HepG2 (cell line): ENCODE measurements around the gene RAB20. TPM values are rescaled to one million over a fixed set of nuclear protein-coding genes. Genes with fewer than 3 reads are reported as not detected.

Source experiments
- ARHGAP35 ChIP-seq: sonication (generic); formaldehyde crosslinking; IDR thresholded peaks from 2 replicates; pipeline ENCODE4 v1.9.0; 2022; ENCODE audit warnings: mild to moderate bottlenecking, inconsistent platforms, moderate library complexity, missing genetic modification reagents, borderline replicate concordance
- DDIT3 ChIP-seq: sonication (generic); formaldehyde crosslinking; IDR thresholded peaks from 2 replicates; pipeline ENCODE4 v1.4.0; 2020; ENCODE audit warnings: mild to moderate bottlenecking, missing genetic modification reagents
- HDAC2 ChIP-seq: sonication (generic); formaldehyde crosslinking; IDR thresholded peaks from 2 replicates; pipeline ENCODE4 v1.4.0; 2020; ENCODE audit warnings: missing genetic modification reagents
- MEF2D ChIP-seq: sonication (generic); formaldehyde crosslinking; IDR thresholded peaks from 2 replicates; pipeline ENCODE4 v1.5.1; 2020; ENCODE audit warnings: mild to moderate bottlenecking, missing genetic modification reagents
- NCOA1 ChIP-seq: sonication (generic); formaldehyde crosslinking; IDR thresholded peaks from 2 replicates; pipeline ENCODE4 v1.9.0; 2021; ENCODE audit warnings: missing genetic modification reagents
- RNF219 ChIP-seq: sonication (generic); formaldehyde crosslinking; IDR thresholded peaks from 2 replicates; pipeline ENCODE4 v1.5.0; 2020; ENCODE audit warnings: mild to moderate bottlenecking, missing genetic modification reagents
- USF2 ChIP-seq, 2 experiments: sonication (generic) in 1 of 2; formaldehyde crosslinking in 1 of 2; IDR thresholded peaks; 2 replicates each; pipeline versions ENCODE4 v1.5.1 to v1.6.1; 2011 to 2020; ENCODE audit warnings: borderline replicate concordance in 1 of 2, low read depth in 1 of 2, low read length in 1 of 2, mild to moderate bottlenecking in 1 of 2, missing genetic modification reagents in 1 of 2, moderate library complexity in 1 of 2
- ZNF446 ChIP-seq: sonication (generic); formaldehyde crosslinking; IDR thresholded peaks from 2 replicates; pipeline ENCODE4 v1.5.0; 2020; ENCODE audit warnings: mild to moderate bottlenecking, missing genetic modification reagents
- ZNF512 ChIP-seq: sonication (generic); formaldehyde crosslinking; IDR thresholded peaks from 2 replicates; pipeline ENCODE4 v1.4.0; 2020; ENCODE audit warnings: mild to moderate bottlenecking, missing genetic modification reagents
- polyA plus RNA-seq, 8 experiments: library from polyadenylated mRNA; depleted of rRNA in 3 of 8; stranded (reverse) in 7 of 8; unstranded in 1 of 8; fragments of >200 nt; fragmentation: Illumina TruSeq in 4 of 8; extraction: Trizol in 4 of 8; gene quantifications; 2 replicates each; pipeline versions ENCODE4 v1.2.1 to v1.2.3, GENCODE V29; 2011 to 2016; ENCODE audit warnings: low read depth in 4 of 8, missing spikeins in 1 of 8, mixed read lengths in 1 of 8; ENCODE audit not compliant: insufficient read depth in 1 of 8
- total RNA-seq, 5 experiments: library from RNA; depleted of rRNA; stranded (reverse); fragments of >200 nt; fragmentation: Illumina TruSeq; extraction: Trizol; gene quantifications; 2 replicates each; pipeline ENCODE4 v1.2.3, GENCODE V29; 2016; ENCODE audit warnings: low read depth in 1 of 5
- TF ChIP-seq, protein P1 (sequence below): sonication (generic); formaldehyde crosslinking; IDR thresholded peaks from one replicate; pipeline ENCODE4 v1.5.1; 2020; ENCODE audit warnings: mild to moderate bottlenecking, missing genetic modification reagents; ENCODE audit errors: not compliant biosample characterization
- TF ChIP-seq, protein P2 (sequence below): sonication (generic); formaldehyde crosslinking; IDR thresholded peaks from 2 replicates; pipeline ENCODE4 v1.4.0; 2020; ENCODE audit warnings: low read depth, mild to moderate bottlenecking, missing genetic modification reagents

RAB20 gene
- total and polyA plus RNA-seq, 2 of the 13 experiments (the other 11 are each of a cell fraction or from before 2014, with no cell fraction given), result 15.6 to 30.5 TPM

- TF ChIP-seq, protein P1, sequence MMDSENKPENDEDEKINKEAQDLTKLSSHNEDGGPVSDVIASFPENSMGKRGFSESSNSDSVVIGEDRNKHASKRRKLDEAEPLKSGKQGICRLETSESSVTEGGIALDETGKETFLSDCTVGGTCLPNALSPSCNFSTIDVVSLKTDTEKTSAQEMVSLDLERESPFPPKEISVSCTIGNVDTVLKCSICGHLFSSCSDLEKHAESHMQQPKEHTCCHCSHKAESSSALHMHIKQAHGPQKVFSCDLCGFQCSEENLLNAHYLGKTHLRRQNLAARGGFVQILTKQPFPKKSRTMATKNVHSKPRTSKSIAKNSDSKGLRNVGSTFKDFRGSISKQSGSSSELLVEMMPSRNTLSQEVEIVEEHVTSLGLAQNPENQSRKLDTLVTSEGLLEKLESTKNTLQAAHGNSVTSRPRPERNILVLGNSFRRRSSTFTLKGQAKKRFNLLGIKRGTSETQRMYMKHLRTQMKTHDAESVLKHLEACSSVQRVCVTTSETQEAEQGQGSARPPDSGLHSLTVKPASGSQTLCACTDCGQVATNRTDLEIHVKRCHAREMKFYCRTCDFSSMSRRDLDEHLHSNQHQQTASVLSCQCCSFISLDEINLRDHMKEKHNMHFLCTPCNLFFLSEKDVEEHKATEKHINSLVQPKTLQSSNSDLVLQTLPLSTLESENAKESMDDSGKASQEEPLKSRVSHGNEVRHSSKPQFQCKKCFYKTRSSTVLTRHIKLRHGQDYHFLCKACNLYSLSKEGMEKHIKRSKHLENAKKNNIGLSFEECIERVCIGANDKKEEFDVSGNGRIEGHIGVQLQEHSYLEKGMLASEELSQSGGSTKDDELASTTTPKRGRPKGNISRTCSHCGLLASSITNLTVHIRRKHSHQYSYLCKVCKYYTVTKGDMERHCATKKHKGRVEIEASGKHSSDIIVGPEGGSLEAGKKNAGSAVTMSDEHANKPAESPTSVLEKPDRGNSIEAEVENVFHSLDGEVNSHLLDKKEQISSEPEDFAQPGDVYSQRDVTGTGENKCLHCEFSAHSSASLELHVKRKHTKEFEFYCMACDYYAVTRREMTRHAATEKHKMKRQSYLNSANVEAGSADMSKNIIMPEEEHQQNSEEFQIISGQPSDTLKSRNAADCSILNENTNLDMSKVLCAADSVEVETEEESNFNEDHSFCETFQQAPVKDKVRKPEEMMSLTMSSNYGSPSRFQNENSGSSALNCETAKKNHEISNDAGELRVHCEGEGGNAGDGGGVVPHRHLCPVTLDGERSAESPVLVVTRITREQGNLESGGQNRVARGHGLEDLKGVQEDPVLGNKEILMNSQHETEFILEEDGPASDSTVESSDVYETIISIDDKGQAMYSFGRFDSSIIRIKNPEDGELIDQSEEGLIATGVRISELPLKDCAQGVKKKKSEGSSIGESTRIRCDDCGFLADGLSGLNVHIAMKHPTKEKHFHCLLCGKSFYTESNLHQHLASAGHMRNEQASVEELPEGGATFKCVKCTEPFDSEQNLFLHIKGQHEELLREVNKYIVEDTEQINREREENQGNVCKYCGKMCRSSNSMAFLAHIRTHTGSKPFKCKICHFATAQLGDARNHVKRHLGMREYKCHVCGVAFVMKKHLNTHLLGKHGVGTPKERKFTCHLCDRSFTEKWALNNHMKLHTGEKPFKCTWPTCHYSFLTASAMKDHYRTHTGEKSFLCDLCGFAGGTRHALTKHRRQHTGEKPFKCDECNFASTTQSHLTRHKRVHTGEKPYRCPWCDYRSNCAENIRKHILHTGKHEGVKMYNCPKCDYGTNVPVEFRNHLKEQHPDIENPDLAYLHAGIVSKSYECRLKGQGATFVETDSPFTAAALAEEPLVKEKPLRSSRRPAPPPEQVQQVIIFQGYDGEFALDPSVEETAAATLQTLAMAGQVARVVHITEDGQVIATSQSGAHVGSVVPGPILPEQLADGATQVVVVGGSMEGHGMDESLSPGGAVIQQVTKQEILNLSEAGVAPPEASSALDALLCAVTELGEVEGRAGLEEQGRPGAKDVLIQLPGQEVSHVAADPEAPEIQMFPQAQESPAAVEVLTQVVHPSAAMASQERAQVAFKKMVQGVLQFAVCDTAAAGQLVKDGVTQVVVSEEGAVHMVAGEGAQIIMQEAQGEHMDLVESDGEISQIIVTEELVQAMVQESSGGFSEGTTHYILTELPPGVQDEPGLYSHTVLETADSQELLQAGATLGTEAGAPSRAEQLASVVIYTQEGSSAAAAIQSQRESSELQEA (CRISPR knock-in tag), result no peak
- peak; percentile 29; the same call in 1 of the 2 replicates for TF ChIP-seq HDAC2 (CRISPR knock-in tag)
- no peak for TF ChIP-seq DDIT3 (CRISPR knock-in tag)
- no peak for TF ChIP-seq MEF2D (CRISPR knock-in tag)
- no peak for TF ChIP-seq ZNF512 (CRISPR knock-in tag)
- no peak; the same call in 1 of the 2 replicates for TF ChIP-seq RNF219 (CRISPR knock-in tag)
- no peak for TF ChIP-seq ZNF446 (CRISPR knock-in tag)
- TF ChIP-seq, protein P2, sequence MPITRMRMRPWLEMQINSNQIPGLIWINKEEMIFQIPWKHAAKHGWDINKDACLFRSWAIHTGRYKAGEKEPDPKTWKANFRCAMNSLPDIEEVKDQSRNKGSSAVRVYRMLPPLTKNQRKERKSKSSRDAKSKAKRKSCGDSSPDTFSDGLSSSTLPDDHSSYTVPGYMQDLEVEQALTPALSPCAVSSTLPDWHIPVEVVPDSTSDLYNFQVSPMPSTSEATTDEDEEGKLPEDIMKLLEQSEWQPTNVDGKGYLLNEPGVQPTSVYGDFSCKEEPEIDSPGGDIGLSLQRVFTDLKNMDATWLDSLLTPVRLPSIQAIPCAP, result no peak
- no peak for TF ChIP-seq ARHGAP35 (CRISPR knock-in tag)
- TF ChIP-seq NCOA1 (CRISPR knock-in tag), result no peak
- no peak for TF ChIP-seq USF2 (IDR thresholded peaks at IDR 0.05; ENCODE audit: low read depth, low read length)
- no peak for TF ChIP-seq USF2 (CRISPR knock-in tag; IDR thresholded peaks at IDR 0.05; ENCODE audit: borderline replicate concordance)
Measured at GRCh38 chr13:110561344-110562035, at the start of gene RAB20 (continued).
